Measurements from ENCODE around the gene STX3.

Gene STX3

DNA sequence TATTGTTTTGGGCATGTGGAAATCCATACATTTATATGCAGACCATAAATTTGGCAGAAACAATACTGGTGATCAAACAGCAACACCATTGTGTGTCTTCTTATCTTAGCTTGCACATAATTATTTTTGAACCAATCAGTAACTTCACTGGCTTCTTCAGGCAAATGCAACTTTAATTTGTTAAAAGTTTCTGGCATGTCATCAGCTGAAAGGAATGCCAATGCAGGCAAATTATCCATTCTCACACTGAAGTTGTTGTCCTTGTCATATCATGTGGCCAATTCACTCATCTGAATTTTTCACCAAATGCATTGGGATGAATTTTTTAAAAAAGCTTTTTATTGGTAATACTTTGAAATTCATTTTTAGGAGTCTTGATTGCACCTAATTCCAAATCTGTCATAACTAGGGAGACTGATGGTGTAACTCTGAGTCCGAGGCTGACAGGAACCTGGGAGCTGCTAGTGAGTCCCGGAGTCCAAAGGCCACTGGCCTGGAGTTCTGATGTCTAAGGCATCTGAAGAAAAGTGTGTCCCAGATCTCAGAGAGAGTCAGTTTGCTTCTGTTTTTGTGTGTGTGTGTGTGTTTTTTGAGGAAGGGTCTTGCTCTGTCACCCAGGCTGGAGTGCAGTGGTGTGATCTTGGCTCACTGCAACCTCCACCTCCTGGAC, 24.1 kb upstream of the STX3 start:
- DNase-seq (ENCODE audit: extremely low spot score): no peak
- ChIA-PET CTCF (interaction anchor here (1.3 kb wide), 1 partner anchor 71 kb away, joined by 4 read pairs; no protein-coding TSS in a partner anchor), POLR2A (no interaction called here)
- no peak for TF ChIP-seq CTCF (IDR thresholded peaks at IDR 0.05; ENCODE audit: control extremely low read depth, extremely low read depth, low read depth, missing control alignments)

DNA sequence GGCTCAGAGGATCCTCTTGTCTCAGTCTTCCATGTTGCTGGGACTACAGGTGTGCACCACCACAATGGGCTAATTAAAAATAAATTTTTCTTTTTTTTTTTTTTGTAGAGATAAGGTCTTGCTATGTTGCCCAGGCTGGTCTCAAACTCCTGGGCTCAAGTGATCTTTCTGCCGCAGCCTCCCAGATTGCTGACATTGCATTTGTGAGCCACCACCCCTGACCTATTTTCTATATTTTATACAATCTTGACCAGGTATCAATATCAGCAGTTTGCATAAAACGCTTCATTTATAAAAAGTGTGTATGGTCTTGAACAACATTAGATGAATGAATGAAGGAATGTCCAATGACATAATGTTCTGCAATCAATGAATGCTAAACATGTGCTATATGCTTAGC, 9.1 kb upstream of the STX3 start:
- ChIA-PET CTCF (interaction anchor here (1.0 to 1.4 kb wide), 3 partner anchors 10 to 55 kb away, joined by 3 to 4 read pairs (median 4); no protein-coding TSS in a partner anchor), POLR2A (no interaction called here)
- TF ChIP-seq CTCF (IDR thresholded peaks at IDR 0.05; ENCODE audit: control extremely low read depth, extremely low read depth, low read depth, missing control alignments): no peak
- DNase-seq (ENCODE audit: extremely low spot score): no peak

DNA sequence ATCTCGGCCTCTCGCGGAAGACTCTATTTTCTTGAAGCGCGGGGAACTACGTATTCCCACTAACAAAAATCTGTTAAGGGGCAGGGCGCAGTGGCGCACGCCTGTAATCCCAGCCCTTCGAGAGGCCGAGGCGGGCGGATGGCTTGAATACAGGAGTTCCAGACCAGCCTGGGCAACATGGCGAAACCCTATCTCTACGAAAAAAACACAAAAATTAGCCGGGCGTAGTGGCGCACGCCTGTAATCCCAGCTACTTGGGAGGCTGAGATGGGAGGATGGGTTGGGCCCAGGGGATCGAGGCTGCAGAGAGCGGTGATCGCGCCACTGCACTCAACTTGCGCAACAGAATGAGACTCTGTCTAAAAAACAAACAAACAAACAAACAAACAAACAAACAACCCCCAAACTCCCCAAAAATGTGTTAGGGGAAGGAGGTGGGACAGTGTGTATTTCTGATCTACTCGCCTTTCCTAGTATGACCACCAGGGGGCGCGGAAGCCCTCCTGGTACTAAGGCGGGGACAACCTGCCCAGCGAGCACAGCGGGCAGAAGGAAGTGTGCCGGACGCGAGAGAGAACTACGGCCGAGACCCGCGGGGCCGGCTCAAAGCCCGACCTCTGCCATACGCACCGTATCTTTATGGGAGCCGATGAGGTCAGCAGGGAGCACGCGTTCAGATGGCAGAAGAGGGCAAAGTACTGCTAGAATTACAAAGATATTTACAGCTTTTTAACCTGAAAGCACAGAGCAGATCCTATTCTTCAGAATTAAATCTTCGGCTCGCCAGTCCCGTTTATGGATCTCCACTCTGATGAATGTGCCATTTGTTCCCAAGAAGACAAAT, 1.3 kb upstream of the STX3 start:
- TF ChIP-seq CTCF (IDR thresholded peaks at IDR 0.05; ENCODE audit: control extremely low read depth, extremely low read depth, low read depth, missing control alignments): peak; percentile 80
- DNase-seq (ENCODE audit: extremely low spot score): peak; percentile 90
- ChIA-PET POLR2A (no interaction called here), CTCF (interaction anchor here (0.8 to 6.2 kb wide), 20 partner anchors 9 to 965 kb away, joined by 3 to 137 read pairs (median 4); no protein-coding TSS in a partner anchor)

GRCh38 chr11:59754494-59754858, 700 bp upstream of the STX3 start:
- DNase-seq (ENCODE audit: extremely low spot score): peak; percentile 40
- POLR2A ChIA-PET: no interaction called here
- CTCF ChIA-PET: interaction anchor here (1.0 to 6.2 kb wide), 14 partner anchors 8 to 551 kb away, joined by 3 to 137 read pairs (median 6); no protein-coding TSS in a partner anchor
- TF ChIP-seq CTCF (IDR thresholded peaks at IDR 0.05; ENCODE audit: control extremely low read depth, extremely low read depth, low read depth, missing control alignments): no peak

DNA sequence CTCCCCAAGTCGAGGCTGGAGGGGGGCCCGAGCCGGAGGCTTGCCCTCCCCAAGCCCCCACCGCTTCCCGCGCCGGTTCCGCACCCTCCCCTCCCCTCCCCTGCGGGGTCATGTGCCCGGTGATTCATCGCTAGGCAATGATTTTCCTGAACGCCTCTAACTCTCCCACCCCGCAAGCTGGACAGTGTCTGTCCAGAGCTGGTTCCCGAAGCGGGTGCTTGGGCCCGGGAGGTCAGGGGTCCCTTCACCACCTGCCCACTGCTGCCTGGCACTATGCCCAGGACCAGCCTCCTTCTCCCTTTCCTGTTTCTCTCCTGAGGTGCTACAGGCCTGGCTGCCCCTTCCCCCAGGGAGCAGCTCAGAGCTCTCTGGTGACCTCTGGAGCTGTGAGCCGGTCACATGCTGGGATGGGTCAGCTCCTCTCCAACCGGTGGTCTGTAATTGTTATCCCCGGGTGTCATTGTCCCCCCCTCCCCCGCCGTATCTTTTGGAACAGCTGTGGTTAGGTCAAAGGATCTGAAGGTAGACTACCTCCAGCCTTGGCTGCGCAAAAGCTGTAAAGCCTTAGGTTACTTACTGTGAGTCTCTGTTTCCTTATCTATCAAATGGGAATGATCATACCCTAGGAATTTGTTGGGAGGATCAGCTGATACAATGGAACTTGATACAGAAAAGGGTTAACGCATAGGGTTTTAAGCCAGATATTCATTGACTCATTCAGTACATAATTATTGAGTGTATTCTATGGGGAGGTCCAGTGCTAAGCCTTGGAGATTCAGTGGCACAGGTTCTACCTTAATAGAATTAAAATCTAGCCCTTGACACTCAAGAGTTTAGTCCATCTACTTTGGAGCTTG, 753 bp downstream of the STX3 start:
- TF ChIP-seq CTCF (IDR thresholded peaks at IDR 0.05; ENCODE audit: control extremely low read depth, extremely low read depth, low read depth, missing control alignments): no peak
- ChIA-PET CTCF (interaction anchor here (1.0 to 6.2 kb wide), 11 partner anchors 9 to 495 kb away, joined by 3 to 137 read pairs (median 7); partner anchors contain the start of gene MRPL16), POLR2A (interaction anchor here (0.5 kb wide), 1 partner anchor 1801 kb away, joined by 4 read pairs; no protein-coding TSS in a partner anchor)
- DNase-seq (ENCODE audit: extremely low spot score): no peak

DNA sequence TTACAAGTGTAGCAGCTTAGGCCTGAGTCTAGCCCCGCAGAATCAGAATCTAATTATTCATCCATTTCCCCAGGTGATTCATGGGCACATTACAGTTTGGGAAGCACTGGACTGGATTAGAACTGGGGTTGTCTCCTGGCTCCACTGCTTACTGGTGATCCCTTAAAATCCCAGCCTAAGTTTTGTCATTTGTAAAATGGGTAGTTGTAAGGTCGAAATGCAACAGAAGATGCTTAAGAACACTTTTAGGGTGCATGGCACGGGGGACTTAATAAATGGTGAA, 1.3 kb downstream of the STX3 start:
- ChIA-PET CTCF (interaction anchor here (1.1 to 6.2 kb wide), 5 partner anchors 10 to 53 kb away, joined by 3 to 137 read pairs (median 14); partner anchors contain the start of gene MRPL16), POLR2A (no interaction called here)

More for the DNA sequence above, 1.3 kb downstream of the STX3 start:
- DNase-seq (ENCODE audit: extremely low spot score): no peak
- TF ChIP-seq CTCF (IDR thresholded peaks at IDR 0.05; ENCODE audit: control extremely low read depth, extremely low read depth, low read depth, missing control alignments): no peak

All from GM10248 (cell line).